ENCODE measurements around the gene STPG4.

GRCh38 chr2:47181176-47181575 lies 26.1 kb upstream of the STPG4 start:
- TF ChIP-seq ATF3 (IDR thresholded peaks at IDR 0.05; ENCODE audit: insufficient read depth, low read depth, low read length) (no peak), PHF8 (conservative IDR thresholded peaks at IDR 0.05; ENCODE audit: low read depth, low read length) (no peak), EZH2 (IDR thresholded peaks at IDR 0.05; ENCODE audit: low read depth, low read length, severe bottlenecking) (no peak), EP300 (IDR thresholded peaks at IDR 0.05; ENCODE audit: borderline replicate concordance in 1 of 2, low read depth in 2 of 2, low read length in 2 of 2) (no peak), POLR2AphosphoS5 (IDR thresholded peaks at IDR 0.05; ENCODE audit: low read depth, low read length) (no peak), TAF1 (IDR thresholded peaks at IDR 0.05; ENCODE audit: low read depth, low read length) (no peak), SP2 (IDR thresholded peaks at IDR 0.05; ENCODE audit: low read length) (no peak), RXRA (IDR thresholded peaks at IDR 0.05; ENCODE audit: insufficient read depth, low read depth, low read length) (no peak), POLR2A (IDR thresholded peaks at IDR 0.05; ENCODE audit: control extremely low read depth in 1 of 2, low read depth in 2 of 2, low read length in 2 of 2) (no peak)
- TF ChIP-seq, protein P1, sequence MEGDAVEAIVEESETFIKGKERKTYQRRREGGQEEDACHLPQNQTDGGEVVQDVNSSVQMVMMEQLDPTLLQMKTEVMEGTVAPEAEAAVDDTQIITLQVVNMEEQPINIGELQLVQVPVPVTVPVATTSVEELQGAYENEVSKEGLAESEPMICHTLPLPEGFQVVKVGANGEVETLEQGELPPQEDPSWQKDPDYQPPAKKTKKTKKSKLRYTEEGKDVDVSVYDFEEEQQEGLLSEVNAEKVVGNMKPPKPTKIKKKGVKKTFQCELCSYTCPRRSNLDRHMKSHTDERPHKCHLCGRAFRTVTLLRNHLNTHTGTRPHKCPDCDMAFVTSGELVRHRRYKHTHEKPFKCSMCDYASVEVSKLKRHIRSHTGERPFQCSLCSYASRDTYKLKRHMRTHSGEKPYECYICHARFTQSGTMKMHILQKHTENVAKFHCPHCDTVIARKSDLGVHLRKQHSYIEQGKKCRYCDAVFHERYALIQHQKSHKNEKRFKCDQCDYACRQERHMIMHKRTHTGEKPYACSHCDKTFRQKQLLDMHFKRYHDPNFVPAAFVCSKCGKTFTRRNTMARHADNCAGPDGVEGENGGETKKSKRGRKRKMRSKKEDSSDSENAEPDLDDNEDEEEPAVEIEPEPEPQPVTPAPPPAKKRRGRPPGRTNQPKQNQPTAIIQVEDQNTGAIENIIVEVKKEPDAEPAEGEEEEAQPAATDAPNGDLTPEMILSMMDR (IDR thresholded peaks at IDR 0.05; ENCODE audit: control extremely low read depth in 1 of 3, insufficient read depth in 1 of 3, low read depth in 1 of 3, low read length in 3 of 3): no peak

Measured in H1 (cell line).